ENCODE data around the gene AHNAK2.

Gene AHNAK2

DNA sequence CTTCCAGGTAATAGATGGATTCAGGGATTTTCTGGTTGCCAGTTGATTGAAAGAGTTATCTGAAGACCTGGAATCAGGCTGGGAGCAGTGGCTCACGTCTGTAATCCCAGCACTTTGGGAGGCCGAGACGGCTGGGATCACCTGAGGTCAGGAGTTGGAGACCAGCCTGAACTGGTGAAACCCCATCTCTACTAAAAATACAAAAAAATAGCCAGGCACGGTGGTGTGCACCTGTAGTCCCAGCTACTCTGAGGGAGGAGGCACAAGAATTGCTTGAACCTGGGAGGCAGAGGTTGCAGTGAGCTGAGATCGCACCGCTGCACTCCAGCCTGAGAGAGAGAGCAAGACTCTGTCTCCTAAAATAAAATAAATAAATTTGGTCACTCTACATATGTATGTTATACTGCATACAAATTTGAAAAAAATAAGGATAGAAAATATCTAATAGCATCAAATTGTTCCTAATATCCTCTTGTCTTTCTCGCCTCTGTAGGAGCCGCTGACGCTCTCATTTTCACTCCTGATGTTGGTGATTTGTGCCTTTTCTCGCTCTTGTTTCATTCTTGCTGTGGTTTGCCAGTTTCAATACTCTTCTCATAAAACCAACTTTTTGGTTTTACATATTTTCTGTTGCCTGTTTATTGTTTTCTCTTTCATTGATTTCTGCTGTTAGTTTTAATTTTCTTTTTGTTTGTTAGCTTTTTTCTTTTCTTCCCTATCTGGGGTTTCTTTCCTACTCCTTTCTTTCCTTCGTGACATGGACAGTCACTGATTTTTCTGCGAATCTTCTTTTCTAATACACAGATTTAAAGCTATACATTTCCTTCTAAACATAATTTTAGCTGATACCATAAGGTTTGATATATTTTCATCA, 77.3 kb downstream of the AHNAK2 start:
- Histone ChIP-seq H3K27me3 (ENCODE audit: control insufficient read depth, insufficient read depth, low read length) (no peaks in the 10 kb centered on the region), H3K4me1 (ENCODE audit: control insufficient read depth, insufficient read depth, low read length) (peaks cover 2% of the 10 kb centered on the region), H3K9ac (ENCODE audit: low read length) (no peak overlapping the region), H3K27ac (ENCODE audit: low read depth, low read length) (no peak overlapping the region), H3K4me3 (ENCODE audit: low read length) (no peak overlapping the region), H3K36me3 (ENCODE audit: control insufficient read depth, insufficient read depth, low read length) (no peaks in the 10 kb centered on the region)

DNA sequence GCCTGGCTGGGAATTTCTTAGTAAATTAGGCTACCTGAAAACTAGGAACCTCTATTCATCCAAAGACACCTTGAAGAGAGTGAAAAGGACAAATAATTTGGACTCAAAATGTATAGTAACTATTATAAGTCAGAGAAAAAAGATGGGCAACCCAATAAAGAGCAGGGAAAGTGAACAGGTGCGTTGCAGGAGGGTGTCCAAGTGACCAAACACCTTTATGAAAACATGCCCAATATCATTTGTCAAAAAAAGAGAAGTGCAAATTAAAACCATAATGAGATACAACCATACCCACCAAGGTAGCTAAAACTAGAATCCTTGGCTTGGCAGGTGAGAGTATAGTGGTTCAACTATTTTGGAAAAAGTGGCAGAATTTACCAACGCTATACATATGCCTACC, 78.4 kb downstream of the AHNAK2 start:
- Histone ChIP-seq H3K4me3 (ENCODE audit: low read length) (no peak overlapping the region), H3K27ac (ENCODE audit: low read depth, low read length) (no peak overlapping the region), H3K36me3 (ENCODE audit: control insufficient read depth, insufficient read depth, low read length) (no peaks in the 10 kb centered on the region), H3K9ac (ENCODE audit: low read length) (no peak overlapping the region), H3K4me1 (ENCODE audit: control insufficient read depth, insufficient read depth, low read length) (peaks cover 5% of the 10 kb centered on the region), H3K27me3 (ENCODE audit: control insufficient read depth, insufficient read depth, low read length) (no peaks in the 10 kb centered on the region)

DNA sequence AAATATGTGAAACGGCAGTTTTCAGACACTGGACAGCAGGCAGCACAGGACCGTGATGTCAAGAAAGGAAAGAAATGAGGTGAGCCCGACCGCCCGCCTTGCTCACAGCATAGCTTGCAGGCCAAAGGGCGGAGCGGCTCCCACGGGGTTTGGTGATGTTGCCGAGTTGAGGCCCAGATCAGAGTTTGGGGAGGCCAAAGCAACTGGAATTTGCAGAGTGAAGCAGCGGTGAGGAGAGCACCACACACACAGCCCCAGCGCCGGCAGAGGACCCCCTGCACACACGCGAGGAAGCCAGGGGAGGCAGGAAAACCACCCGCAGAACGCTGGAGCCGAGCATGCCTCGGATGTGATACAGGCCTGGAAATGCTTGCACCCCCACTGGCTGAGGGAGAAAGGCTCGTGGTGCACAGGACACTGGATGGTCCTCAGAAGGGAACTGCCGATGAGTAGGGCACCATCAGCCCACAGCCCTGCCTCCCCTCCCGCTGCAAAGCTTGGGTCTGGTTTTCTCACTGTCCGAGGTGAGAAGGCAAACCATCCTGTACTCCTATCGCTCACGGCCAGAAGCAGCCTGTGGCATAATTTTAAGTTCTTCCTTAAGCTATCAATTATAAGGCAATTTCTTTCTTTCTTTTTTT, 79.2 kb downstream of the AHNAK2 start:
- Histone ChIP-seq H3K9ac (ENCODE audit: low read length) (no peak overlapping the region), H3K4me1 (ENCODE audit: control insufficient read depth, insufficient read depth, low read length) (peaks cover 5% of the 10 kb centered on the region), H3K27ac (ENCODE audit: low read depth, low read length) (no peak overlapping the region), H3K36me3 (ENCODE audit: control insufficient read depth, insufficient read depth, low read length) (no peaks in the 10 kb centered on the region), H3K4me3 (ENCODE audit: low read length) (no peak overlapping the region), H3K27me3 (ENCODE audit: control insufficient read depth, insufficient read depth, low read length) (no peaks in the 10 kb centered on the region)

DNA sequence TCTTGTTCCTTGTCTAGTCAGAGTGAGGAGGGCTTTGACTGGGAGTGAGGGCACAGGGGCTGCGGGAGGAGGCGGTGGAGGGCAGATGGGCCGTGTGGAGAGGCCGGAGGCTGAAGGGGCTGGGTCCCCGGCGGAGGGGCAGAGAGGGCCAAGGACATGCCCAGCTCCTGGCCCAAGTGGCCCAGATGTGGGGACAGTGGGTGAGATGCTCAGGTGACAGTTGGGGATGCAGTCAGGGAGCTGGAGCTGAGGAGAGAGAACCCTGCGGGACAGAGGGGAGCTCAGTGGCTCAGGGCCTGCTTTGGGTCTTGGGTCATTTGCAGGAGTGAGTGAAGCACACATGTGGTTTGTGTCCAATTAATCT, 80.0 kb downstream of the AHNAK2 start:
- Histone ChIP-seq H3K4me1 (ENCODE audit: control insufficient read depth, insufficient read depth, low read length) (peaks cover 5% of the 10 kb centered on the region), H3K27ac (ENCODE audit: low read depth, low read length) (no peak overlapping the region), H3K4me3 (ENCODE audit: low read length) (no peak overlapping the region), H3K27me3 (ENCODE audit: control insufficient read depth, insufficient read depth, low read length) (no peaks in the 10 kb centered on the region), H3K36me3 (ENCODE audit: control insufficient read depth, insufficient read depth, low read length) (no peaks in the 10 kb centered on the region), H3K9ac (ENCODE audit: low read length) (no peak overlapping the region)

DNA sequence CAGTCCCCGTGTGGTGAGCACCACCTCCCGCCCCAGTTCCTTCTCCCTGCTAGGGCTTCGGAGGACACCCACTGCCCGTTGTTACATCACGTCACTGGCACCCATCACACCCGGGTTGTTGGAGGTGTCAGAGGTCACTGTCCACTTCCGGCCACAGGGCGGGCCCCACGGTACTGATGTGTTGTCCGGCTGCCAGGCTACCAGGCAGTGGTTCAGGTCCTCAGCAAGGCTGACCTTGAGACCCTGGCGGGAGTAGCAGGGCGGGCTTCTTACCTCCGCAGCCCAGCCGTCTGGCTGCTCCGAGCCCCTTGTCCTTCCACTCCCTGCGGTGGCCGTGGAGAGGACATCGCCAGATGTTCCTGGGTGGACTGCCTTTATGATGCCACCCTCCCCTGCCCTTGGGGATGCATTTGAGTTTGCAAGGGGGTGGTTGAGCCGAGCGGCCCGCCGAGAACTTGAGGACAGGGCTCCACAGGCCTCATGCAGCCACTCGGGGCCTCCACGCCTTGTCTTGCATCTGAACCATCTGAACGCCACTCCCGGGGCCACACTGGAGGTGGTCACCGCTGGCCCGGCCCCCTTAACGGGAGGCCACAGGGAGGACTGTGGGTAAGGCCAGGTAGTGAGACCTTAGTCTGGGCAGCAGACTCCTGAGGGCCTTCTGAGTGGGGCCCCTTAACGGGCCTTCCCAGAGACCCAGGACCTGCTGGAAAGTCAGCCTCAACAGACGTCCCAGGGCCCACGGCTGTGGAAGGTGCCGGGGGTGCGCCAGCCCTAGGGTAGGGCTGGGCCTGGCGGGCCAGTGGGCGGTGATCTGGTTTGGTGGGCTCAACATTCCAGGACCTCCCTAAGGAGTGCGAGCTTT, 80.6 kb downstream of the AHNAK2 start:
- no peaks in the 10 kb centered on the region for H3K36me3 ChIP-seq (ENCODE audit: control insufficient read depth, insufficient read depth, low read length)
- H3K4me3 ChIP-seq (ENCODE audit: low read length): no peak overlapping the region
- no peak overlapping the region for H3K27ac ChIP-seq (ENCODE audit: low read depth, low read length)
- H3K9ac ChIP-seq (ENCODE audit: low read length): no peak overlapping the region
- no peaks in the 10 kb centered on the region for H3K27me3 ChIP-seq (ENCODE audit: control insufficient read depth, insufficient read depth, low read length)
- H3K4me1 ChIP-seq (ENCODE audit: control insufficient read depth, insufficient read depth, low read length): peaks cover 5% of the 10 kb centered on the region

DNA sequence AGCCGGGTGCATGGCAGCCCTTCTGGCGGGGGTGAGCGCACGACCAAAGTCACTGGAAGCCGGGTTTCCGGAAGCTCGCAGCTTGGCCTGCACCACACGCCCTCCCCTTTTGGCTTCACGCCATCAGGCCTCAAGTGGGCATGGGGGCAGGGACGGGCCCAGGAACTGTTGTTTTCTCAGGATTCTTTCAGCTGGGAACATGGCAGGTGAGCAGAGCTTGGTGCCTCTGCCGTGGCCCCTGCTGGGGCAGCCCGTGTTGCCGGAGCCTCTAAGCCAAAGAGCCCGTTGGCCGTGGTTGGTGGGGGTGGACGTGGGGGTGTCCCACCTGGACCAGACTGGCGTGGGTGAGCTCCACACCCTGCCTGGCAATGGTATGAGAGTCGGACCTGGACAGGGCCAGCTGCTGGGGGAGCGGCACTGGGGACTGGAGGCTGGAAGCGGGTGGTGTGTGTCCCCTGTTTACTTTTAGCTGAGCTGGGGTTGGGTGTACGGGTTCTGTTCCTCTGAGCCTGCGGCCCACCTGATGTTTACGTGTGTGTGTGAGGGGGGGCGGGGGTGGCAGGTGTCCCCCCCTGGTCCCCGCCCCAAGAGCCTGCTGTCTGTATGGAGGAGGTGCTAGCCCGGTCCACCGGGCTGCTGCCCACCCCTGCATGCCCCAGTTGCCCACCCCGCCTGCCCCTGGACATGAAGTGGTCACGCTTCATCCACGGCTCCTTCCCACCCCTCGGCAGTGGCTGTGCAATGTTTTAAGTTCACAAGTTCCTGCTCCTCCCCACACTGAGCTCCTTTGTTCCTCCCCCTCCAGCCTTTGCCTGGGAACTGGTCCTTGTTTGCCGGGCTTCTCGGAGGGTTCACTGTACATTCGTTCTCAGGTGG, 82.2 kb downstream of the AHNAK2 start:
- Histone ChIP-seq H3K4me1 (ENCODE audit: control insufficient read depth, insufficient read depth, low read length) (peaks cover 5% of the 10 kb centered on the region), H3K36me3 (ENCODE audit: control insufficient read depth, insufficient read depth, low read length) (no peaks in the 10 kb centered on the region), H3K9ac (ENCODE audit: low read length) (no peak overlapping the region), H3K27me3 (ENCODE audit: control insufficient read depth, insufficient read depth, low read length) (no peaks in the 10 kb centered on the region), H3K4me3 (ENCODE audit: low read length) (peak overlapping the region; percentile 8), H3K27ac (ENCODE audit: low read depth, low read length) (no peak overlapping the region)

DNA sequence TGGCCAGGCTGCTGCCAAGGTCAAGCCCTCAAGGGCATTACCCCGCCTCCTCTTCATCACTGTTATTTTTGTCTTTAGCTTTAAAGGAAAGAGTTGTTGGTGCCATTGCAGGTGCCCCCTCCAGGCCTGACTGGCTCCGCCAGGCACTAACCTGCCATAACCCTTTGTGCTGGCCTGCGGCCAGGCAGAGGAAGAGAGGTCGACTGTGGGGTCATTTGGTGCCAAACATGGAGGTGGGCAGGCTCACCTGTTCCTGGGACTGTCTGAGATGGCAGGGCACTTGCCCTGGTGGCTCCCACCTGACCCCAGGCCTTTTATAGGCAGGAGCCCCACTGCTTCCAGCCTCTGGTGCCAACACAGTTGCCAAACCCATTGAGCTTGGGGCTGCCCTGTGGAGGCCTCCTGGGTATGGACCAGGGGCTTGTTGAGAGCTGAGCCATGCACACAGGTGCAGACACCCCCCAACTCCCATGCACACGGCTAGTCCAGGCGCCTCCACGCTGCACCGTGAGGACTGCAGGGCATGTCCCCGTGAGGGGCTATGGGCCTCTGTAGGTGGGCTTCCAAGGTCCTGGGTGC, 82.9 kb downstream of the AHNAK2 start:
- no peaks in the 10 kb centered on the region for H3K27me3 ChIP-seq (ENCODE audit: control insufficient read depth, insufficient read depth, low read length)
- H3K4me3 ChIP-seq (ENCODE audit: low read length): no peak overlapping the region
- no peak overlapping the region for H3K9ac ChIP-seq (ENCODE audit: low read length)
- H3K27ac ChIP-seq (ENCODE audit: low read depth, low read length): no peak overlapping the region
- H3K4me1 ChIP-seq (ENCODE audit: control insufficient read depth, insufficient read depth, low read length): peaks cover 5% of the 10 kb centered on the region
- H3K36me3 ChIP-seq (ENCODE audit: control insufficient read depth, insufficient read depth, low read length): no peaks in the 10 kb centered on the region

DNA sequence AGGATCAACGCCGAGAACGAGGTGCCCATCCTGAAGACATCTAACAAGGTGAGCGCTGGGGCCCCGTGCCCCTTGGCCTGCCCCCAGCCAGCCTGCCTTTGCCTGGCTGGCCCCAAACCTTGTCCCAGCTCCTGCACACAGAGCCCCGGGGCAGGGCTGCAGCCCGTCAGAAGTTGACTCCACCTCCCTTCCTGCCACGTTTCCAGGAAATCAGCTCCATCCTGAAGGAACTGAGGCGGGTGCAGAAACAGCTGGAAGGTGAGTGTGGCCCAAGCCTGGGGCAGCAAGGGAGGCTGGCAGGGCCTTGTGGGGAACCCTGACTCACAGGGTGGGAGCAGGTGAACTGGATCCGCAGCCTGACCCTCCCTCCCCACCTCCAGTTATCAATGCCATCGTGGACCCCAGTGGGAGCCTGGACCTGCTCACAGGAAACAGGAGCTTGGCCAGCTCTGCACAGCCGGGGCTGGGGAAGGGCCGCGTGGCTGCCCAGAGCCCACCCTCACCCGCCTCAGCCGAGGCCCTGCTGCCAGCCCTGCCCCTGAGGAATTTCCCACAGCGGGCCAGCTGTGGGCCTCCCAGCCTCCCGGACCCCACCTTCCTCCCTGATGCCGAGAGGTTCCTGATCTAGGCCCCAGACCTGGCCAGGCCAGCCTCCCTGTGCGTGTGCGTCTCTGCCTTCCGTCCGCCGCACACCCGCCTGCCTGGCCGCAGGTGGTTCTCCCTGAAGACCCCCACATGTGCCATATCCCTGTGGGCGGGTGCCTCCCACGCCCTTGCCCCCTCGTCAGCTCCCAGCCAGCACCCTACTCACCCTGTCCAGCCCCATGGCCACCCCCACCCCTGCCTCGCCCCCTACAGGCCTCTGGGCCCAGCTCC, 83.6 kb downstream of the AHNAK2 start:
- H3K4me1 ChIP-seq (ENCODE audit: control insufficient read depth, insufficient read depth, low read length): peaks cover 5% of the 10 kb centered on the region
- no peaks in the 10 kb centered on the region for H3K27me3 ChIP-seq (ENCODE audit: control insufficient read depth, insufficient read depth, low read length)
- no peak overlapping the region for H3K4me3 ChIP-seq (ENCODE audit: low read length)
- no peak overlapping the region for H3K9ac ChIP-seq (ENCODE audit: low read length)
- no peaks in the 10 kb centered on the region for H3K36me3 ChIP-seq (ENCODE audit: control insufficient read depth, insufficient read depth, low read length)
- H3K27ac ChIP-seq (ENCODE audit: low read depth, low read length): no peak overlapping the region

DNA sequence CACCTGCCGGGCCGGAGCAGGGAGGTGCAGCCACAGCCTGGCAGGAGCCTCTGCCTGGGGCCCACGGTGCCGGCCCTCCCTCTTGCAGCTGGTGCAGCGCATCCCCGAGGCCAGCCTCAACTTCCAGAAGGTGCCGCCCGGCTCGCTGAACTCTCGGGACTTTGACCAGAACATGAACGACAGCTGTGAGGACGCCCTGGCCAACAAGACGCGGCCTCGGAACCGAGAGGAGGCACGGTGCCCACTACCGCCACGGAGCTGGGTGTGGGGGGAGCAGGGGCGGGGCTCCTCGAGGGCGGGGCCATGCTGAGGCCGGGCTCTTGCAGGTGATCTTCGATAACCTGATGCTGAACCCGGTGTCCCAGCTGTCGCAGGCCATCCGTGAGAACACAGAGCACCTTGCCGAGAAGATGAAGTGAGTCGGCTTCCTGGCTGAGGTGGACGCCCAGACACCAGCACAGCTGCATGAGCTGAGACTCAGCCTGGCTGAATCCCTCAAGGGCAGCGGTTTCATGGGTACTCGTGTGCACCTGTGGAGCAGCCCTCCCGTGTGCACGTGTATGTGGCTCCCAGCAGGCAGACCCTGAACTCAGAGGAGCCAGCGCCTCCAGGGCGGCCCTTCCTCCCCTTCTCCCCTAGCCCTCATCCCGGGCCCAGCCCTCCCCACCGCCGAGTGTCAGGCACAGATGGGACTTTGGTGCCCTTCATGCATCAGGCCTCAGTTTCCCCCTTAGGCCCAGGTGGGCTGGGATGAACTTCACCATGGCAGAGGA, 84.6 kb downstream of the AHNAK2 start:
- Histone ChIP-seq H3K27me3 (ENCODE audit: control insufficient read depth, insufficient read depth, low read length) (no peaks in the 10 kb centered on the region), H3K27ac (ENCODE audit: low read depth, low read length) (no peak overlapping the region), H3K36me3 (ENCODE audit: control insufficient read depth, insufficient read depth, low read length) (no peaks in the 10 kb centered on the region), H3K4me3 (ENCODE audit: low read length) (no peak overlapping the region), H3K9ac (ENCODE audit: low read length) (no peak overlapping the region), H3K4me1 (ENCODE audit: control insufficient read depth, insufficient read depth, low read length) (peaks cover 5% of the 10 kb centered on the region)

DNA sequence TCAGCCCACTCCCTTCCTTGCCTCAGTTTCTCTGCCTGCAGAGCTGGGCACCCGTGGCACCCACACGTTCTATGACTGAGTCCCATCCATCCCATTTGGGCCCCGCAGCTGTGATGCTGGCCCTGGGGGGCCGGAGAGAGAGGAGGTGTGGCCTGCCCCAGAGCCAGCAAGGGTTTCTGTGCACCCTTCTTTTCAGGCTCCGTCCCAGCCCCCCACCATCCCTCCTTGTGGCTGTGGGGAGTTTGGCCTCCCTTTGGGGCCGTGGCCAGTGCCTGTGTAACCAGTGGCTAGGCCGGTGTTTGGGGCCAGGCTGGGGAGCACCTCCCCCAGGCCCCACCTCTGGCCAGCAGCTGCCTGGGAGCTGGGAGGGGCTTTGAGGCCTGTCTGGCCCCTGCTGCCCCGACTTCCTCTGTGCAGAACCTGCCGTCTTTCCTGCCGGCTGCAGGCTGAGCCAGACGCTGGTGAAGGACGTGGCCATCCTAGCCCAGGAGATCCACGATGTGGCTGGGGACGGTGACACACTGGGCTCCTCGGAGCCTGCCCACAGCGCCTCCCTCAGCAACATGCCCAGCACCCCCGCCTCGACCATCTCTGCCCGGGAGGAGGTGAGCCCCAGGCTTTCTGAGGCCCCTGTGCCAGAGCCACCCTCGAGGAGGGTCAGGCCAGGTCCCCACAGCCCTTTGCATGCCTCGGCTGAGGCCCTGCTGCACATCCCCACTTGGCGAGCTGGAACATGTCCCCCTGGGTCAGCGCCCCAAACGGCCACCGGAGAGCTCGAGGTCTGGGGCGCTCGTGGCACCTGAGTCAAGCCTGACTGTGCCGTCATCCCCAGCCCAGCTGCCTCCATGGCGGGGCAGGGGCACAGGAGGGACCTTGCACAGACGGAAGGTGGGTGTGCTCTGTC, 85.4 kb downstream of the AHNAK2 start:
- no peak overlapping the region for H3K4me3 ChIP-seq (ENCODE audit: low read length)
- no peaks in the 10 kb centered on the region for H3K27me3 ChIP-seq (ENCODE audit: control insufficient read depth, insufficient read depth, low read length)
- H3K9ac ChIP-seq (ENCODE audit: low read length): no peak overlapping the region
- H3K4me1 ChIP-seq (ENCODE audit: control insufficient read depth, insufficient read depth, low read length): peaks cover 5% of the 10 kb centered on the region
- no peak overlapping the region for H3K27ac ChIP-seq (ENCODE audit: low read depth, low read length)
- H3K36me3 ChIP-seq (ENCODE audit: control insufficient read depth, insufficient read depth, low read length): no peaks in the 10 kb centered on the region
